Mucosa of stomach (tissue), 1 donor: Measurements from ENCODE around the gene LRRK2.

Experiments used
- H3K27me3 ChIP-seq: one replicate; pipeline ENCODE4 v1.7.0; 2013; ENCODE audit warnings: mild to moderate bottlenecking, low read length; ENCODE audit not compliant: control insufficient read depth, insufficient read depth
- H3K36me3 ChIP-seq: one replicate; pipeline ENCODE4 v1.7.0; 2013; ENCODE audit warnings: low read length; ENCODE audit not compliant: control insufficient read depth, insufficient read depth
- H3K4me1 ChIP-seq: one replicate; pipeline ENCODE4 v1.7.0; 2013; ENCODE audit warnings: mild to moderate bottlenecking, low read length; ENCODE audit not compliant: control insufficient read depth, insufficient read depth
- H3K4me3 ChIP-seq: one replicate; pipeline ENCODE4 v1.7.0; 2013; ENCODE audit warnings: low read length
- H3K9ac ChIP-seq: one replicate; pipeline ENCODE4 v1.7.0; 2013; ENCODE audit warnings: mild to moderate bottlenecking, low read length, moderate library complexity
- H3K9me3 ChIP-seq: one replicate; pipeline ENCODE4 v1.7.0; 2013; ENCODE audit warnings: mild to moderate bottlenecking, low read length, moderate library complexity; ENCODE audit not compliant: control insufficient read depth
- donor health status: Pancreatic carcinoma.

The LRRK2 gene

GRCh38 chr12:40390980-40391379 lies 166.2 kb downstream of the LRRK2 start:
- H3K27me3 ChIP-seq: no peaks in the 10 kb centered on the region
- no peak overlapping the region for H3K4me3 ChIP-seq
- H3K9ac ChIP-seq: no peak overlapping the region
- H3K4me1 ChIP-seq: no peaks in the 10 kb centered on the region
- no peaks in the 10 kb centered on the region for H3K36me3 ChIP-seq
- H3K9me3 ChIP-seq: no peaks in the 10 kb centered on the region

GRCh38 chr12:40393026-40393425 lies 168.2 kb downstream of the LRRK2 start:
- no peak overlapping the region for H3K4me3 ChIP-seq
- no peaks in the 10 kb centered on the region for H3K27me3 ChIP-seq
- no peaks in the 10 kb centered on the region for H3K4me1 ChIP-seq
- no peaks in the 10 kb centered on the region for H3K9me3 ChIP-seq
- H3K9ac ChIP-seq: no peak overlapping the region
- H3K36me3 ChIP-seq: no peaks in the 10 kb centered on the region

DNA sequence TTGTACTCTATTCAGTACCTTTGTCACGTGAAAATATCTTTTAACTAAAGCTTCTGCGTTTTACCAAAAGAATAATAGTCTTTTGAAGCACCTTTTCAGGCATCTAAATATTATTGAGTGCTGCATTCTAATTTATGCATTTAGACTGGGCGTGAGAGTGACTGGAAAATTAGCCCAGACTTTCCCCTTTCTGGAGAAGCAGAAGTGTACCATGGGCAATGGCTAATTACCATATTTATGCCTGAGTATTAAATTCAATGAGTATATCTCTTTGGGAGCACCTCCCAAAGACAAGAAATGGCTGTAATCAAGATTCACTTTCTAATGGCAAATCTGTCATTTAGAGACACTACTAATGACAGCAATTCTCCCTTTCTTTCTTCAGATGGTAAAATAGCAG lies 174.9 kb downstream of the LRRK2 start:
- H3K4me1 ChIP-seq: no peaks in the 10 kb centered on the region
- no peaks in the 10 kb centered on the region for H3K9me3 ChIP-seq
- no peak overlapping the region for H3K4me3 ChIP-seq
- H3K27me3 ChIP-seq: no peaks in the 10 kb centered on the region
- H3K36me3 ChIP-seq: no peaks in the 10 kb centered on the region
- H3K9ac ChIP-seq: no peak overlapping the region

GRCh38 chr12:40405419-40405818 lies 180.6 kb downstream of the LRRK2 start:
- Histone ChIP-seq H3K27me3 (no peaks in the 10 kb centered on the region), H3K9ac (no peak overlapping the region), H3K4me3 (no peak overlapping the region), H3K9me3 (no peaks in the 10 kb centered on the region), H3K4me1 (no peaks in the 10 kb centered on the region), H3K36me3 (no peaks in the 10 kb centered on the region)
